Mesenchymal stem cell (in vitro differentiated cells and primary cell): ENCODE data around the gene FSIP2.
A peak's percentile ranks its signal among the peaks of the same experiment; 100 is the strongest.

Source experiments
- DNase-seq: peaks from one replicate; pipeline ENCODE4 v3.0.0-alpha.2; 2013
- H2AFZ ChIP-seq: one replicate; pipeline ENCODE4 v1.6.1; 2013; ENCODE audit warnings: low read depth, mild to moderate bottlenecking, control low read depth, inconsistent platforms, low read length, moderate library complexity
- H2AK5ac ChIP-seq: 2 replicates; pipeline ENCODE4 v1.6.1; 2013; ENCODE audit warnings: low read length, moderate library complexity, mild to moderate bottlenecking, inconsistent platforms; ENCODE audit not compliant: severe bottlenecking
- H2BK120ac ChIP-seq: one replicate; pipeline ENCODE4 v1.6.1; 2013; ENCODE audit warnings: low read depth, mild to moderate bottlenecking, inconsistent platforms, low read length, moderate library complexity
- H2BK12ac ChIP-seq, 2 experiments: one replicate each; pipeline ENCODE4 v1.6.1; 2013; ENCODE audit warnings: inconsistent platforms in 2 of 2, low read length in 2 of 2, mild to moderate bottlenecking in 2 of 2, moderate library complexity in 2 of 2, control low read depth in 1 of 2
- H2BK15ac ChIP-seq: one replicate; pipeline ENCODE4 v1.6.1; 2013; ENCODE audit warnings: mild to moderate bottlenecking, low read depth, inconsistent platforms; ENCODE audit not compliant: poor library complexity, severe bottlenecking
- H2BK5ac ChIP-seq: 2 replicates; pipeline ENCODE4 v1.6.1; 2013; ENCODE audit warnings: low read depth, mild to moderate bottlenecking, low read length, control low read depth, inconsistent platforms; ENCODE audit not compliant: poor library complexity, severe bottlenecking
- H3K14ac ChIP-seq, 2 experiments: one replicate each; pipeline ENCODE4 v1.6.1; 2013; ENCODE audit warnings: inconsistent platforms in 2 of 2, low read length in 2 of 2, control low read depth in 1 of 2, mild to moderate bottlenecking in 1 of 2, moderate library complexity in 1 of 2
- H3K18ac ChIP-seq, 2 experiments: one replicate each; pipeline ENCODE4 v1.6.1; 2013; ENCODE audit warnings: inconsistent platforms in 2 of 2, low read length in 2 of 2, control low read depth in 1 of 2, low read depth in 1 of 2, mild to moderate bottlenecking in 1 of 2
- H3K23ac ChIP-seq, 2 experiments: one replicate each; pipeline ENCODE4 v1.6.1; 2013; ENCODE audit warnings: inconsistent platforms in 2 of 2, low read length in 2 of 2, mild to moderate bottlenecking in 2 of 2, moderate library complexity in 2 of 2, control low read depth in 1 of 2
- H3K27ac ChIP-seq: 2 replicates; pipeline ENCODE4 v1.5.1; 2013; ENCODE audit warnings: mild to moderate bottlenecking, moderate library complexity, low read length, control low read depth, inconsistent platforms; ENCODE audit not compliant: poor library complexity, severe bottlenecking
- H3K27me3 ChIP-seq, 2 experiments: 2 replicates each; pipeline versions ENCODE4 v1.6.1 to v1.7.0; 2013; ENCODE audit warnings: low read length in 2 of 2, mild to moderate bottlenecking in 2 of 2, moderate library complexity in 2 of 2, control low read depth in 1 of 2, inconsistent platforms in 1 of 2; ENCODE audit not compliant: control insufficient read depth in 1 of 2, insufficient read depth in 1 of 2
- H3K36me3 ChIP-seq, 2 experiments: 2 replicates each; pipeline versions ENCODE4 v1.6.1 to v1.7.0; 2013; ENCODE audit warnings: low read length in 2 of 2, control low read depth in 1 of 2, inconsistent platforms in 1 of 2, low read depth in 1 of 2, mild to moderate bottlenecking in 1 of 2; ENCODE audit not compliant: insufficient read depth in 2 of 2, control insufficient read depth in 1 of 2
- H3K4ac ChIP-seq, 2 experiments: one replicate each; pipeline ENCODE4 v1.6.1; 2013; ENCODE audit warnings: inconsistent platforms in 2 of 2, low read length in 2 of 2, mild to moderate bottlenecking in 2 of 2, moderate library complexity in 2 of 2, control low read depth in 1 of 2, low read depth in 1 of 2
- H3K4me1 ChIP-seq: 2 replicates; pipeline ENCODE4 v1.6.1; 2013; ENCODE audit warnings: low read depth, low read length, control low read depth; ENCODE audit not compliant: control insufficient read depth, insufficient read depth
- H3K4me2 ChIP-seq: 2 replicates; pipeline ENCODE4 v1.6.1; 2013; ENCODE audit warnings: low read length, mild to moderate bottlenecking, inconsistent platforms; ENCODE audit not compliant: poor library complexity, severe bottlenecking
- H3K4me3 ChIP-seq, 2 experiments: 2 replicates each; pipeline versions ENCODE4 v1.5.1 to v1.7.0; 2013; ENCODE audit warnings: low read length in 2 of 2, mild to moderate bottlenecking in 2 of 2, control low read depth in 1 of 2, low read depth in 1 of 2; ENCODE audit not compliant: insufficient read depth in 1 of 2
- H3K79me1 ChIP-seq: replicated peaks from 2 replicates; pipeline ENCODE4 v1.6.1; 2013; ENCODE audit warnings: mild to moderate bottlenecking, control low read depth, low read length, inconsistent platforms; ENCODE audit not compliant: poor library complexity, severe bottlenecking
- H3K9ac ChIP-seq: 2 replicates; pipeline ENCODE4 v1.7.0; 2013; ENCODE audit warnings: mild to moderate bottlenecking, low read length, moderate library complexity
- H3K9me3 ChIP-seq: 2 replicates; pipeline ENCODE4 v1.7.0; 2013; ENCODE audit warnings: mild to moderate bottlenecking, low read length; ENCODE audit not compliant: control insufficient read depth
- H4K8ac ChIP-seq: one replicate; pipeline ENCODE4 v1.6.1; 2013; ENCODE audit warnings: inconsistent platforms, mild to moderate bottlenecking, low read length, moderate library complexity
- H4K91ac ChIP-seq: one replicate; pipeline ENCODE4 v1.6.1; 2013; ENCODE audit warnings: mild to moderate bottlenecking, low read length, inconsistent platforms
- WGBS: methylation state at CpG from one replicate; pipeline ENCODE4 v1.1.7; 2013; ENCODE audit warnings: mixed read lengths; 5-methylcytosine and 5-hydroxymethylcytosine counted together

Gene FSIP2

GRCh38 chr2:185785851-185786473, 47.4 kb downstream of the FSIP2 start:
- no CpG with 5 or more reads among the region's 2 CpGs for WGBS
- H3K9ac ChIP-seq = no peak overlapping the region
- DNase-seq = no peak
- no peaks in the 10 kb centered on the region for H3K79me1 ChIP-seq
- H2BK5ac ChIP-seq = no peak overlapping the region
- no peak overlapping the region for H3K4me3 ChIP-seq
- no peak overlapping the region for H3K27ac ChIP-seq
- no peak overlapping the region for H2BK12ac ChIP-seq
- H3K14ac ChIP-seq = no peak overlapping the region
- H3K36me3 ChIP-seq = no peaks in the 10 kb centered on the region
- H2BK15ac ChIP-seq = no peak overlapping the region
- no peak overlapping the region for H3K23ac ChIP-seq
- H3K4me1 ChIP-seq = no peaks in the 10 kb centered on the region
- no peak overlapping the region for H3K4me2 ChIP-seq
- H2AK5ac ChIP-seq = no peak overlapping the region
- no peak overlapping the region for H2BK120ac ChIP-seq
- no peaks in the 10 kb centered on the region for H3K27me3 ChIP-seq
- H3K18ac ChIP-seq = no peak overlapping the region
- no peak overlapping the region for H2AFZ ChIP-seq
- H3K9me3 ChIP-seq = no peaks in the 10 kb centered on the region
- H4K91ac ChIP-seq = no peak overlapping the region
- H4K8ac ChIP-seq = no peak overlapping the region
- no peak overlapping the region for H3K4ac ChIP-seq

- WGBS = 100% methylated on average over 1 of the region's 2 CpGs
- peak; percentile 27 for DNase-seq
Observed at GRCh38 chr2:185787227-185788145, 48.9 kb downstream of the FSIP2 start.

GRCh38 chr2:185790361-185790760, 51.8 kb downstream of the FSIP2 start:
- H2BK12ac ChIP-seq = no peak overlapping the region
- H3K4me2 ChIP-seq = no peak overlapping the region
- no peak overlapping the region for H3K4me3 ChIP-seq
- no peaks in the 10 kb centered on the region for H3K27me3 ChIP-seq
- H2BK5ac ChIP-seq = no peak overlapping the region
- no peak overlapping the region for H2BK15ac ChIP-seq
- H3K9ac ChIP-seq = no peak overlapping the region
- no peak for DNase-seq
- no peak overlapping the region for H3K18ac ChIP-seq
- H3K27ac ChIP-seq = no peak overlapping the region
- H3K14ac ChIP-seq = no peak overlapping the region
- no peaks in the 10 kb centered on the region for H3K79me1 ChIP-seq
- no peak overlapping the region for H2BK120ac ChIP-seq
- no peaks in the 10 kb centered on the region for H3K4me1 ChIP-seq
- no peak overlapping the region for H3K23ac ChIP-seq
- no peak overlapping the region for H2AK5ac ChIP-seq
- 95% methylated on average over 2 of the region's 2 CpGs for WGBS
- H3K4ac ChIP-seq = no peak overlapping the region
- peaks cover 4% of the 10 kb centered on the region for H3K9me3 ChIP-seq
- no peak overlapping the region for H4K8ac ChIP-seq
- H3K36me3 ChIP-seq = no peaks in the 10 kb centered on the region
- H2AFZ ChIP-seq = no peak overlapping the region
- H4K91ac ChIP-seq = no peak overlapping the region

More at GRCh38 chr2:185787227-185788145, 48.9 kb downstream of the FSIP2 start:
- no peaks in the 10 kb centered on the region for H3K9me3 ChIP-seq
- no peak overlapping the region for H2BK5ac ChIP-seq
- no peak overlapping the region for H3K4ac ChIP-seq
- no peak overlapping the region for H2AFZ ChIP-seq
- H3K9ac ChIP-seq = peak overlapping the region; percentile 12
- no peak overlapping the region for H3K18ac ChIP-seq
- no peak overlapping the region for H2BK120ac ChIP-seq
- no peak overlapping the region for H3K27ac ChIP-seq
- no peak overlapping the region for H2BK15ac ChIP-seq
- H3K79me1 ChIP-seq = no peaks in the 10 kb centered on the region
- no peak overlapping the region for H2AK5ac ChIP-seq
- H3K27me3 ChIP-seq = no peaks in the 10 kb centered on the region
- no peak overlapping the region for H4K91ac ChIP-seq
- no peaks in the 10 kb centered on the region for H3K36me3 ChIP-seq
- H3K14ac ChIP-seq = no peak overlapping the region
- no peaks in the 10 kb centered on the region for H3K4me1 ChIP-seq
- H2BK12ac ChIP-seq = no peak overlapping the region
- no peak overlapping the region for H3K4me3 ChIP-seq
- H3K4me2 ChIP-seq = no peak overlapping the region
- no peak overlapping the region for H3K23ac ChIP-seq
- H4K8ac ChIP-seq = no peak overlapping the region

DNA sequence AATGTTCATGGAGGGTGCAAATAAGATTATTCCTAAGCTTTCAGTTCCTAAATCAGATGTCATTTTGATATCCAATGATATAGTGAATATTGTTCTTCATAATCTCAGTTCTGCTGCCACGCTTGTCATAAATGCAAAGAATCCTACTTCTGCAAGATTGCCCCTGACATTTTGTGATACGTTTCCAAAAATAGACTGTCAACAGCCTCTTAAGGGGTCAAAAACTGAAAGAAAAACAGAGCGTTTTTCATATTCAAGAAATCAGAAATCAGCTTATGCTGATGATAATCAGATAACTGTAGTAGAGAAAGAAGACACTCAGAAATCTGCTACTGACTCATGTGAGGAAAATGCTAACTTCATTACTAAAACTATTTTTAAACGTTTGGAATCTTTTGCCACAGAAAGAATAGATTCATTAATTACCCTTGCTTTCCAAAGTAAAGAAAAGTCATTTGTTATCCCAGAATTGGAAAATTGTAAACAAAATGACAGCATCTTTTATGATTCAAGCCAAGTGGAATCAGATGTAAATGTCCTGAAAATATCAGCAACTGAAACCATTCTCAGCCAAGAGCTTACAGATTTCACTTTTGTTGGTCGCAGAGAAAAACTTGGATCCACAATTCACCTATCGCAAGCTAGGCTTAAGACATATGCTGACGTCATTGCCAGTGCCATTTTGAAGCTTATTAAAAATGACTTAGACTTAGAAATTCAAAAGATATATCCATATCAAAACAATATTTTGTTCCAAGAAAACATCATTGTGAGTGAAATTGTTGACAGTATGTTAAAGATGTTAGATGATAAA, 55.1 kb downstream of the FSIP2 start:
- no peak overlapping the region for H2AFZ ChIP-seq
- no peak overlapping the region for H3K14ac ChIP-seq
- no peak overlapping the region for H3K27ac ChIP-seq
- DNase-seq = peak; percentile 18
- H3K4me3 ChIP-seq = no peak overlapping the region
- no peak overlapping the region for H4K91ac ChIP-seq
- no peak overlapping the region for H3K23ac ChIP-seq
- H3K9me3 ChIP-seq = peaks cover 5% of the 10 kb centered on the region
- H3K4me2 ChIP-seq = no peak overlapping the region
- no peak overlapping the region for H2AK5ac ChIP-seq
- no peak overlapping the region for H2BK5ac ChIP-seq
- no peak overlapping the region for H3K9ac ChIP-seq
- WGBS = 76% methylated on average over 5 of the region's 7 CpGs
- no peak overlapping the region for H2BK15ac ChIP-seq
- H3K4me1 ChIP-seq = no peaks in the 10 kb centered on the region
- no peak overlapping the region for H4K8ac ChIP-seq
- H2BK120ac ChIP-seq = no peak overlapping the region
- no peak overlapping the region for H3K18ac ChIP-seq
- no peaks in the 10 kb centered on the region for H3K36me3 ChIP-seq
- no peak overlapping the region for H3K4ac ChIP-seq
- no peak overlapping the region for H2BK12ac ChIP-seq
- H3K79me1 ChIP-seq = no peaks in the 10 kb centered on the region
- H3K27me3 ChIP-seq = no peaks in the 10 kb centered on the region
